Hematopoietic multipotent progenitor cell treated with erythropoietin and hydrocortisone succinate and interleukin-3 and kit ligand, for 6 days (in vitro differentiated cells): ENCODE data around the gene THAP10.
"Not testable (repeated sequence)": the region's sequence is repeated elsewhere in the genome, so short reads cannot be mapped to it uniquely, and the experiment has no call there.

ENCODE experiments used
- DNase-seq: peaks from one replicate; pipeline ENCODE4 v3.0.0-alpha.2; 2015

The THAP10 gene

DNA sequence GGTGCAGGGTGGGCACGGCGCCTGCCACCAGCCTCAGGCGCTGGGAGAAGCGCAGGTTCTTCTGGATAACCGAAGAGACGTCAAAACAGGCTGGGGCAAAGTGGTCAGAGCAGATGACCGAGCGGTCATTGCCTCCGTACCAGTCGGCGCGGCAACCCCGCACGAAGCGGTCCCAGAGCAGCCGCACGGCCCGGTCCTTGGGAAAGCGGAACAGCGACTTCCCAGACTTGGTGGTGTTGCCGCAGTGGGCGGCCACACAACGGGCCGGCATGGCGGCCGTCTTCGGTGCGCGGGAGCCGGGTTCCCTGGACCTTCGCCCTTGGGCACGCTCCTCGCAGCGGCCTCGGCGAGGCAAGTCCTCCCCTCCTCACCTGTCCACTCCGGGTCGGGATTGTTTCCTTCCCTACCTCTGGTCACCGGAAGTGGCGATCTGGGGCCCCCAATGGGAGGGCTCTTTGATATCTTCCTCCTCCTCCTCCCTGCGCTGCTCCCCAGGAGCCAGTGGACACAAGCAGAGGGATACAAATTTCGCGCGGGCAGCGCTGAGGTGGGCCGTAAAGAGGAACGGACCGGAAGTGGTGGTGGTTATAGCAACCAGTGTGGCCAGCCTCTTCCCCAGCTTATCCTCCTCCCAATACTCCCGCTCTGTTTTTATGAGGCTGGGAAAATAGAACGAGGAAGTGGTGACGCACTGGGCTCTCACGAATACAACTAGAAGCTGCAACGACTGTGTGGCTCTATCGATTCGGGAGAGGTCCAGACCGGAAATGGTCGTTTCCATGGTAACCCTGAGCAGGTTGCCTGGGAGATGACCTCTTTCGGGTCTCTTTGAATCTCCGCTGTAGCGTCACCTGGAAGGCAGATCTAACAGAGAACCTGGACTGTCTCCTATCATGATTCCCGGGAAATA lies at the start of gene THAP10, which contains the start of gene LRRC49:
THAP10 (minus strand) TSS at position 432 of the 910 bp plus-strand sequence; CDS start at position 271, 161 bp downstream.
LRRC49 (plus strand) TSS at position 825 of the 910 bp plus-strand sequence; CDS start at position 894, 69 bp downstream.
- DNase-seq = peak; percentile 92

DNA sequence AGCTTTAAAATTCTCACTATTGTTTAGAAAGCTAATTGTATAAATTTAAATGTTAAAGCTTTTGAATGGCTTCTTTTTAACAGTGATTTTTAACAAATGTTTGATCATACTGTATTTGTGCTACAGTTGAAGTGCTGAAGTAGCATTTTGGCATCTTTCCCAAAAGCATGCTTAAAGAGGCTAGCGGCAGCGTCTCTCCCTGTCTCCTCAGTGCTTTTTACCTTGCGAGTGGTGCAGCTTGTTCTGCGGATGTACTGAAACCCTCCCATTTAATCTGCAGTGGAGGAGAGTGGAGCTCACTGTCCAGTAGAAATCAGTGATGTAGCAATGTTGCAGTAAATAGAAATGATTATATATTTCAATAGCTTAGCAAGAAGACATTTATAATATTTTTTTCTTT lies 44.1 kb upstream of the THAP10 start:
- no peak for DNase-seq

DNA sequence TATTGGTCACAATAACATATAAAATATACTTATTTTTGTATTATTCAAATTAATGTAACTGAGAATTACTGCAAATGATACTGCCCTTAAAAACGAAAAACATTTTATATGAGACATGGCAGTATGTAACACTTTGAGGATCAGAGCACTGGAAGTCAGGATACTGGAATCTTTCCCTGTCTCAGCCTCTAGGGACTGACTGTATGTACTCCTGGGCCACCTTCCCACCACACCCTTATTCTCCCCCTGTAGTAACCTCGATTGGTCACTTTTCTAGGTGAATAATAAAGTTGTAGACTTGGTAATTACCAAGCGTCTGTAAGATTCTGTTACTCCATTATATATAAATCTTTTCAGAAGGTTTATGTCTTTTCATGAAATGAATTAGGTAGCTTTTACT lies 43.4 kb upstream of the THAP10 start:
- no peak for DNase-seq

DNA sequence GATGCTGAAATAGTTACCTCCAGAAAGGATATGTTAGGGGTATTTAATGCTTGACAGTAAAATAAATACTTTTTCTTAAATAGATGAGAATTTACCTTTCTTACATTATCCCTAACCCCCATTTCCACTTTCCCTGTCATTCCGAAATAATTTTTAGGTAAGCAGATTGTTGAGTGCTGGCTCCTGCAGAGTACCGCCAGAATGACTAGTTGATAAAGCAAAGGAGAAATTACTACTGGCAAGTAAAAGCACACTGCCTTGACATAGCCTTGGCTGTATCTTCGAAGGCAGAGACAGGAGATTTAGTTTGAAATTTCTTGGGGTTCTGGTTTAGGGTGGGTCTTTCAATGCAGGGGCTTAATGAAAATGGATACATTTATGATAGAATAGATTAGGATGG lies 41.2 kb upstream of the THAP10 start:
- no peak for DNase-seq

DNA sequence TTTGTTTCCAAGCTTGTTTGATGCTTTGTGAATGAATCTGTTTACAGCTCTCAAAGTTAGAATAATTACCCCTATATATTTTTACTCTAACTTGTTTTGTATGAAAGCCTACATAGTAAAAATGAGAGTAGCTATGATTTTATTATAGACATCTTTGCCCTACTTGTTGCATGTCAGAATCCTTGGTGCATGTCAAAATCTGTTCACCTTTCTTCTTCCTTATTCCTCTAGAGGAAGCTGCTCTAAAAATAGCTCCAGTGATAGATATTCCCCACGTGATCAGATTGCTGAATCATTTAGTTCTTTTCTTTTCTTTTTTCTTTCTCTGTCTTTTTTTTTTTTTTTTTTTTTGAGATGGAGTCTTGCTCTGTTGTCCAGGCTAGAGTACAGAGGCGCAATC lies 40.2 kb upstream of the THAP10 start:
- no peak for DNase-seq

GRCh38 chr15:70931821-70932220 lies 39.6 kb upstream of the THAP10 start:
- no peak for DNase-seq

DNA sequence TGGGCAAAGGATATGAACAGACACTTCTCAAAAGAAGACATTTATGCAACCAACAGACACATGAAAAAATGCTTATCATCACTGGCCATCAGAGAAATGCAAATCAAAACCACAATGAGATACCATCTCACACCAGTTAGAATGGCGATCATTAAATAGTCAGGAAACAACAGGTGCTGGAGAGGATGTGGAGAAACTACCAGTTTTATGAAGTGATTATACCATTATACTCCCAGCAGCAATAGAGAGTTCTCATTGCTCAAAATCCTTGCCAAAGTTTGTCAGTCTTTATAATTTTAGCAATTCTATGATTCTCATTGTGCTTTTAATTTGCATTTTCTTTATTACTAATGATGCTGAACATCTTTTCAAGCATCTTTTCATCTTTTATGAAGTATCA lies 34.7 kb upstream of the THAP10 start:
- not testable (repeated sequence) for DNase-seq

- DNase-seq = no peak
These were observed 31.3 kb upstream of the THAP10 start for GRCh38 chr15:70923311-70924080.

- DNase-seq = no peak
These were observed 29.9 kb upstream of the THAP10 start for GRCh38 chr15:70922119-70922518.

GRCh38 chr15:70920981-70921696 lies 28.9 kb upstream of the THAP10 start:
- no peak for DNase-seq

- DNase-seq = no peak
These were observed 25.7 kb upstream of the THAP10 start for GRCh38 chr15:70917955-70918354.

- no peak for DNase-seq
These were observed 24.3 kb upstream of the THAP10 start for GRCh38 chr15:70916531-70916930.

DNA sequence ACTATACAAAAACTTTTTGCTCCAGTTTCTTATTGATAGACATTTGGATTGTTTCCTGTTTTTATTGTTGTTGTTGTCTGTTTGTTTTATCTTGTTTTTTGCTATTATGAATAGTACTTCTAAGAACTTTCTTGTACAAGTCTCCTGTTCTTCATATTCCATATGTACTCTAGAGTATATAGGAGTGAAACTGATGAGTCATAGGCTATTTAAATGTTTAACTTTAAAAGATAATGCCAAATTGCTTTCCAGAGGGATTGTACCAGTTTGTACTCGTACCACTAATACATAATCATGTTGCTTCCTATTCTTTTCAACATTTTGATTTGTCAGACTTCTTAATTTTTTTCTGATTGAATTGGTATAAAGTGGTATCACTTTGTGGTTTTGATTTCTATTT lies 20.0 kb upstream of the THAP10 start:
- no peak for DNase-seq

DNA sequence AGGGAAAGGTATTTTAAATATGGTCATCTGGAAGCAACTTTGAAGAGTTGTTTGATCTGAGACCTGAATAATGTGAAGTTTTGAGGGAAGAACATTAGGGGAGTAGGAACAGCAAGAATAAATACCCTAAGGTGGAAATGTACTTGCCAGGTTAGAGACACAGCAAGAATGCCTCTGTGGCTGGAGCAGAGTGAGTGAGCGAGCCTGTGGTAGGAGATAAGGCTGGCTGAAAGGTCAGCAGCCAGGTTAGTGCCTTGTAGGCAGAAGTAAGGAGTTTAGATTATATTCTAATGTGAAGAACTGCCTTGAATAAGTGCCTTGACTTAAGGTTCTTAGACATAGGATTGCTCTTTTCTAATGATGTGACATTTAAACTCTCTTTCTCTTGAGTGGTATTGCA lies 18.7 kb upstream of the THAP10 start:
- DNase-seq = peak; percentile 3

DNA sequence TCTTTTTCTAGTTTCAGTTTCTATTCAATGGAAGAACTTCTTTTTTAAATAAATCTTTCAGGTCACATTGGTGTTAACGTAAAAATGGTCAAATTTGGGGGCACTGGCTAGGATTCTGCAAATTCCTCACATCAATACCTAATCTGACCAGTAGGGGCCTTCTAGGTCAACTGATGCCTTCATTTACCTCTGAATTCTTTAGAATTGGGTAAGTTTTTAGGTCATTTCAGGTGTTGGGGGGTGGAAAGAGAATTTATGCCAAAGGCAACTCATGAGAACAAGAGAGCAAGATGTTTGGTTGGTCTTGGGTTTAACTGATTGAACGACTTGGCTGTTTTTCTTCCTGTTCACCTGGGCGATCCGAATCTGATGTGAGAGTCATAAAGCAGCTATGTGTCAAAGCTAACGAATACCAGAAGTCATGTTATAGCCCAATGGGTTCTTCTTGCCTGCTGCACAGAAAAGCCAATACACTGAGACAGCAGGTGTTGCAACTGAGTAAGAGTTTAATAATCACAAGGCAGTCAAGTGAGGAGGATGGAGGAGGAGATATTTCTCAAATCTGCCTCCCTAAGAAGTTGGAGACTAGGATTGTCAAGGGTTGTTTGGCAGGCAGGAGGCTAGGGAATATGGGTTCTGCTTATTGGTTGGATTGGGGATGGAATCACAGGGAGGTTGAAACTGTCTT lies 15.7 kb upstream of the THAP10 start:
- peak; percentile 8 for DNase-seq

- DNase-seq = no peak
These were observed 14.6 kb upstream of the THAP10 start for GRCh38 chr15:70906842-70907241.

- no peak for DNase-seq
These were observed 9.9 kb upstream of the THAP10 start for GRCh38 chr15:70902107-70902506.

DNA sequence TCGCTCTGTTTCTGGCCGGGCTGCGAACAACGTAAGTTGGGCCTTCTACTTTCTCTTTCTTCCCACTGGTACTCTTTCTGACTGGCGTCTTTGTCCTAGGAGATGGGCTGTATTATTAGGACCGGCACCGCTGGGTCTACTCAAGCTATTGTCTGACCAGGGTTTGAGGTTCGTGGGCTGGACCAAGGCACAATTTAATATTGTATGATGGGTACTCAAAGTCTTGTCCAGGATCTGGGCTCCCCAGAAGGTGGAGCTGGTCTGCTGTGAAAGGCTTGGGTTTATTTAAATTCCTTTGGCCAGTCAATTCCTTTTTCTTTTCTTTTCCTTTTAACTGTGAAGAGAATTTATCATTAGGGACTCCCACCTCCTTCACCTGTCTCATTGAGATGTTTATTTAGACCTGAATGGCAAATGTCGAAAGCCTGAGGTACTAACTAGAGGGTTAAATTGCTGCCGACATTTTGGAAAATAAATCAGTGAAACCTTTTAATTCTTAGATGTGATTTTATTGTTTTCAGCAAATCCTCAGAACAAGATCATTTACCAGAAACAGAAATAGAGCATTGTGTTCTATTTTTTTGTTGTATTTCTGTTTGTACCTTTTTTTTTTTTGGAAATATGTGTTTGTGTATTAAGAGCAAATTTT lies 803 bp upstream of the THAP10 start:
- DNase-seq = peak; percentile 50

GRCh38 chr15:70882361-70882760 lies 9.9 kb downstream of the THAP10 start:
- DNase-seq = no peak

- DNase-seq = no peak
These were observed 11.5 kb downstream of the THAP10 start for GRCh38 chr15:70880781-70881180.

- no peak for DNase-seq
These were observed 12.8 kb downstream of the THAP10 start for GRCh38 chr15:70879401-70879800.

- DNase-seq = no peak
These were observed 15.6 kb downstream of the THAP10 start for GRCh38 chr15:70876683-70877082.
